Endometrial microvascular endothelial cells (primary cell): Measurements from ENCODE around the gene COL15A1. TPM values are rescaled to one million over a fixed set of nuclear protein-coding genes. Genes with fewer than 3 reads are reported as not detected.

Experiments
- in situ Hi-C: cut with HindIII; loops from 2 replicates; pipeline ENCODE4 v1.10.0; 2017; ENCODE audit warnings: low sequenced_read_pairs, low pct_unique_long_range_greater_than_20kb; ENCODE audit errors: inconsistent ontology term
- total RNA-seq: library from RNA; depleted of rRNA; stranded (reverse); fragments of >200 nt; gene quantifications from one replicate; pipeline ENCODE4 v1.2.3, GENCODE V29; 2015; ENCODE audit errors: inconsistent ontology term

COL15A1 gene
- total RNA-seq, 1 donor from 2014 or later, result 0.28 TPM

DNA sequence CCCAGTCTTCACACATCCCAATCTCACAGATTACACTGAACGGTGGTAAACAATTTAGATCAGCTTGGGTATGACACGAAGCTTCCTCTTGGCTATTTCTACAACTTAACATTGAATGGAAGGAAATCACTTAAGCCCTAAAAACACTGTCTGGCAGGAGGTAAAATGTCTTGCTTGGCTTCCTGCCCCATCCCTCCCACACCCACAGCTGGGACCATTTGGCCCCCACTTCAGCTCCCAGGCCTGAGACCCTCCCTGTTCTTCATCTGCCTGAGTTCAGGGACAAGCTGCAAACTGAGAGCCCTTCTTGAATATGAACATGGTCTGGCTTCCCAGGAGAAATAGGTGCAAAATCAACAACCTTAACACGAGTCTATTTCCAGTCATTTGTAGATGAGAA lies 3.4 kb upstream of the COL15A1 start:
- in situ Hi-C loops, result no loop called here

DNA sequence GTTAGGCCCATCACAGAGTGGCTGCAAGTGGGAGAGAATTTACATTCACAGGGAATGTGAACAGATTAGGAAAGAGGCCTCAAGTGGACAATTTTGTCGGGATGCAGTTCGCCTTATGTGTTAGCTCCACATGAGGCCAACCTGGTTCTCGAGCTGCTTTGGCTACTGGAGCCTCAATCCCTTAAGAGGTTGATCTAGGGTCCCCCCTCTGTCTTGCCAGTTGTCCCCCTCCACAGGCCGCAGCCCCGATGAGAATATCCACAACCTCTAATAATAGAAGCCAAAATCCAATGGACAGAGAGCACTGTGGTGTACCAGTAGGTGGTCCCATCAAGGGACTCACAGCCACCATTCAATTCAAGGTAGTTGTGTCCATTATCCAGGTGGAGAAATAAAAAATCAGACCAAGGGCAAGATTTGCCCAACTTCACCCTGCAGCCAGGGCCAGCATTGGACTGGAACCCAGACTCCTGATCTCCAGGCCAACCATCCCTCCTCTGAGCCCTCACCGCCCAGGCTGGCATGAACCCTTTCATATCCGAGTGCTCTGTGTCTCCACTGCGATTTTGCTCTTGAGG lies 1.7 kb upstream of the COL15A1 start:
- in situ Hi-C loops, result no loop called here

DNA sequence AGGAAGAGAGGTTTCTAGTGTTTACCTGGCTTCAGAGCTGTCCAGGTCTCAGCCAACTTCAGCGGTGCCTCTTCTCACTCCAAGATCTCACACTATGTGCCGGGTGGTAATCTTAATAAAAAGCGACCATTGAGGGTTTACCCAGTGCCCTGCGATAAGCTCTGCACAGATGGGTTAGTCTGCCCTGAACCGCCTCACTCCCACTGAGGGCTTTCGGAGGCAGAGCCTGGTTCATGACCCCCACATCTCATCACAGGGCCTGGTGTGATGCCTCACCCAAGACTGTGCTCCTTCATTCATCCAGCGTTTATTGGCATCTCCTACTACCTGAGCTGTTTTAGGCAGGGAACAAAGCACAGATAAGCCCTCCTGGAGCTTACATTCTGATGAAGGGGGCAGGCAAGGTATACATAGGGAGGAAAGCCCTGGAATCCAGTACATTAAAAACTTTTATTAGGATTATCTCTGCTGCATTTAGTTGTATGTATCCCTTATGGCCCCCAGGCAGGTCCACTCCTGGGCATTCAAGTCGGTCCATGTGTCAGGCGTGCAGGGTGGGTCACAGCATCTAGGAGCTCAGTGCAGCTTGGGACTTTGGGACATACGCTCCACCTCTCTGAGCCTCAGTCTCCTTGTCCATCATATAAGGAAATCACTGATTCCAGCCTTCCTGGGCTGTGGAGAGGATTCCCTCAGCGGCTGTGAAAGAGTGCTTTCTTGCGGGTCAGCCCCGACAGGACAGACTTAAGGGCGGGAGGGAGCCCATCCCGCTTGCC lies 613 bp upstream of the COL15A1 start:
- in situ Hi-C loops, result no loop called here

DNA sequence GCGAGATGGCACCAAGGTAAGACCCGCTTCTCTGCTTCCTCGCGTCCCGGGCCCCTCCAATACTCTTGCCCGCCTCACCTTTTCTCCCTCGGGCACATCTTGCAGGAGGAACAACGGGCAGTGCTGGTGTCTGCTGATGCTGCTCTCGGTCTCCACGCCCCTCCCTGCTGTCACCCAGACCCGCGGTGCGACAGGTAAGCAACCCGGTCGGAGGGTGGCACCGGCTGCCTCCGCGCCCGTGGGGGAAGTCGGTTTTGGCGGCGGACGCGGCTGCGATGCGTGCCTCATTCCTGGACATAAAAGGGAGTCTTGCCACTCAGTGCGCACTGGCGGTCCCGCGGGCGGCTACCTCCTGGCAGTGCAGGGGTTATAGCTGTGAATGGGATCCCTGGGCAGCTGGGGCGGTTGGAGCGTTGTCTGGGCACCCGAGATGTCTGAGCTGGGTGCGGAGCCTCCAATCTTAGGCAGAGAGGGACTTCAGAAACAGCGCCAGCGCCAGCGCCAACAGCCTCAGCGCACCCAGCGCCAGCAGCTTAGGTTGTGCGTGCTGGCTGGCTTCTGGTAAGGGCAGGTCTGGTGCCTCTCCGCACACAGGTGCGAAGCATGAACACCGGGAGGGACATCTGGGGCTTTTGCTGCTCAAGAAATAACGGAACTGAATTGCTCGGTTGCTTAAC lies 488 bp downstream of the COL15A1 start:
- in situ Hi-C loops, result no loop called here

DNA sequence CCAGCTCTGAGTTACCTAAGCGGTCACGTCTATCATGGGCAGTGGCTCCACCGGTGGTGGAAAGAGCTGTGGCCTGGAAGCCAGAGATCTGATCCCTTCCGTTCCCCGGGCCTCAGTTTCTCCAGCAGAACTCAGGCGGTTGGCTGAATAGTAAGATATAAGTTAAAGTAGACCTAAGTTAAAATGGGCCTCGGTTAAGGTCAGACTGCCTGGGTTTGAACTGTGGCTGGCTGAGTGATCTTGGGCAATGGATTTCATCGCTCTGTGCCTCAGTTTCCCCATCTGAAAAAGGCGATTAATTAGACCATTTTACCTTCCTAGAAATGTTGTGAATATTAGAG lies 997 bp downstream of the COL15A1 start:
- in situ Hi-C loops, result no loop called here

DNA sequence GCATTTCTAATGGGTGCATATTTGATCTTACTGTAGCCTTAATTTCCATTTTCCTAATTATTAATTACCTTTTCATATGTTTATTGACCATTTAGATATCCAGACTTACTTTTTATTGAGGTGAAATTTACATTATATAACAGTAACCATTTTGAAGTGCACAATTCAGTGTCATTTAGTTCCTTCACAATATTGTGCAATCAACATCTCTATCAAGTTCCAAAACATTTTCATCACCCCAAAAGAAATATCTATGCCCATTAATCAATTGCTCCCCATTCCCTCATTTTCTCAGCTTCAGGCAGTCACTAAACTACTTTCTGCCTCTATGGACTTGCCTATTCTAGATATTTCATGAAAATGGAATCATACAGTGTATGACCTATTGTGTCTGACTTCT lies 5.9 kb downstream of the COL15A1 start:
- in situ Hi-C loops, result no loop called here

DNA sequence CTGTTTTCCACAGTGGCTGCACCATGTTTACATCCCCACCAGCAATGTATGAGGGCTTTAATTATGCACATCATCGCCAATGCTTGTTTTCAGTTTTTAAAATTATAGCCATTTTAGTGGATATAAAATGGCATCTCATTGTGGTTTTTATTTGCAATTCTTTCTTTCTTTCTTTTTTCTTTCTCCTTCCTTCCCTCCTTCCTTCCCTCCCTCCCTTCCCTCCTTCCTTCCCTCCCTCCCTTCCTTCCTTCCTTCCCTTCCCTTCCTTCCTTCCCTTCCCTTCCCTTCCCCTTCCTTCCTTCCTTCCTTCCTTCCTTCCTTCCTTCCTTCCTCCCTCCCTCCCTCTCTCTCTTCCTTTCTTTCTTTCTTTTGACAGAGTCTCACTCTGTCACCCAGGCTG lies 6.6 kb downstream of the COL15A1 start:
- in situ Hi-C loops, result no loop called here

DNA sequence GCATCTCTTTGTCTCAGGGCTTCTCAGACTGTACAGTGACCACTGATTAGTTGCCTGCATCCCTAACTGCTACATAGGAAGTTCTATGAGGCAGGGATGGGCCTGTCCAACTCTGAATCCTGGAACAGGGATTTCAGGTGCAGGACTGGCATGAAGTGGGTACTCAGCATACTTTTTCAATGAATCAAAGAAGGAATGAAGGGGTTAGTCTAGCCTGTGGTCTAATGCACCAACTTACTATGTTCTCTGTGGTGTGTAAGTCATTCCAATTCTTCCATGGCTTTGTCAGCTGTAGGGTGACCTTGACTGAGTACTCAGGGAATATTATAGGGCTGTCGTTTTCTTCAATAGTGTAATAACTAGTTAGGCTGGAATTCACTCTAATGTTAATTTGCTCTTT lies 8.3 kb downstream of the COL15A1 start:
- in situ Hi-C loops, result no loop called here

DNA sequence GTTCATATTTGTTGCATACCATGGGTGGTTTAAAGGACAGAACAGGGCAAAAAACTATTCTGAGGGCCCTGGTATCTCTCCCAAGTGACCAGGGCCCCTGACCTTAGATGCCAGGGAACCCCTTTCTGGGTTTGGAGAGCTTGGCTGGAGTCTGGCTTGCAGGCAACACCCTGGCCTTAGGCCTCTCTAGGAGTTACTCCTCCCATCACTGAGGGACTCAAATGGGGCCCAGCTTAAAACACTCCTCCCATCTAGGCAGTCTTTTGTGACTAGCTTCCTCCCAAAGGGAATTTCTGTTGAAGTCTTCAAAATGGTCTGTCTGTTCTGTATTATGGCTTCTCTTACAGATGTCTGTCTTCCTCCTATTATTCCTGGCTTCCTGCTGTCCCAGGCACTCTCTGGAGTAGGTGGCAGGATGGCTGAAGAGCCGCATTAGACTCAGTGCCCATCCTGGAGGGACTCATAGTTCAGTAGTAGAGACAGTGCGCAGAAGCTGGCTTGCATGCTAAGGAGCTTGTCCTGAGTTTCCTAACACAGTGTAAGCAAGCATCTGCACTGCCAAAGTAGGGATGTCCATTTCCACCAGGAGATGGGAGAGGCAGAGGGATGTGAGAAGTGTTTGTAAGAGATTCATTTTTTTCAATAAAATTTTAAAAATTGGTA lies 10.0 kb downstream of the COL15A1 start:
- in situ Hi-C loops, result no loop called here

DNA sequence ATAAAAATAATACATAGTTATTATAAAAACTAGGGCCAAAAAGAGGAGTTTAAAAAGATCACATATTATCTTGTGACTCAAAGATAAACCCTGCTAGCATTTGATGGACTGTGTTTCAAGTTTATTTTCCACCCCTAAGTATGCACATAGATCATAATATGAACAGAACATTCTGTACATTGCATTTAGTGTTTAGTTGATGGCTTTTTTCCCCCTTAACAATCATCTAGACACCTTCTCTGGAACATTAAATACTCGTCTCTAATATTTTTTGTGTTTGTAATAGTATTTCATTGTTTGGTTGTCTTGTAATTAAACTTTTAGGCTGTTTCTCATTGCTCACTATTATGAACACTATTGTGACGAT lies 10.5 kb downstream of the COL15A1 start:
- in situ Hi-C loops, result no loop called here

DNA sequence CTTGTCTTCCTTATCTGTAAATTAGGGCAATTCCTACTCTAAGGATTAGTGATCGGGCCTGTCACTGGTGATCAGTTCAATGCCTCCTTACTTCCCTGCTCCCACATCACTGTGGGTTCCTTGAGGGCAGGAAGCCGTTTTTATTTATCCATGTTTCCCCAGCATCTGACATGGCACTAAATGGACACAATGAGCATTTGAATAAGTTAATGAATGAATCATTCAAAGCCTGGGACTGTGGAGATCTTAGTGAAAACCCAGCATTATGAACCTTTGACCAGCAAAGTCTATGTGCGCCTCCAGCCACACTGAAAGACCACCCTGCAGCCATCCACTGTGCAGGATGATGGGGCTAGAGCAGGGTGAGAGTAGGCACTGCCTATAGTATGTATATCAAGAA lies 11.6 kb downstream of the COL15A1 start:
- in situ Hi-C loops, result no loop called here

DNA sequence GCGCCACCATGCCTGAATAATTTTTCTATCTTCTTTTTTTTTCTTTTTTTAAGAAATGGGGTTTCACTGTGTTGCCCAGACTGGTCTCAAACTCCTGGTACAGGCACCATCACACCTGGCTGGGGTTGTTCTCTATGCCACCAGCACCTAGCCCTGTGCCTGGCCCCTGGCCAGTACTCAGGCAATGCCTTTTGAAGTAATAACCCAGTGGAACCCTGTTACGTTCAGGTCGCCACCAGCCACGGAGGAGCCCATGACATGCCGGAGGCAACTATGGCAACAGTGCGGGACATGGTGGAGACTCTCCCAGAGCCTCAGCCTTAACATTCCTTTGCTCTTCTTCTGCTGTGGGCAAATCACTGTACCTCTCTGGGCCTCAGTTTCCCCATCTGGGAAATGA lies 14.1 kb downstream of the COL15A1 start:
- in situ Hi-C loops, result no loop called here

DNA sequence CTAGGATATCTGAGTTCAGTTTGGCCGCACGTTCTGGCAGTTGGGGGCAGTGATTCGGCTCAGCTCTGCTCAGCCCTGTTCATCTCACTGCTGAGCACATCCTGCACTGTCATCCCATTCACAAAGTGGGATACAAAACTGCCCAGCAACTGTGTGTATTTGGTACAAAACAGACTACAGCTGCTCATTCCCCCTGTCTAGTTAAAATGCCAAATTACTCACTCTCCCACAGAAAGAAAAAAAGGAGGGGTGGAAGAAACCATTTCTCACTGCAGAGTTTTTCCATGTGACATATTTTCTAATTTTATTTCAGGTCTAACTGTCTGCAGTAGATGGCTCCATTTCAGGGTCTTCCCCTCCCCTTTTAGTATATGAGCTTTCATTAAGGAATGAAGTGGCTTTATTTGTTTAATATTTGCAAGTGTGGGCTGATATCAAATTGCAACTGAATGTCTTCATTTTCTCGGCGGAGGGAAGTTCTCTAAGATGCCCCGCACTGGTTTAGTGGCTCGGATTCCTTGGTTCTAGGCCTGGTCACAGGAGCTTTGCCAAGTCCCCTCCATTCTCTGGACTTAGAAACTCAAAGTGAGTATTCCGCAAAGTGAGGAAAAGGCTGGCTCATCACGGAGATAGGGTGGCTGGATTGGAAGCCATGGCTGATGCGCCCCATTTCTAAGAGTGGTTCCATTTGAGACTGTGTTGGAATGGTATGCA lies 14.7 kb downstream of the COL15A1 start:
- in situ Hi-C loops, result no loop called here

DNA sequence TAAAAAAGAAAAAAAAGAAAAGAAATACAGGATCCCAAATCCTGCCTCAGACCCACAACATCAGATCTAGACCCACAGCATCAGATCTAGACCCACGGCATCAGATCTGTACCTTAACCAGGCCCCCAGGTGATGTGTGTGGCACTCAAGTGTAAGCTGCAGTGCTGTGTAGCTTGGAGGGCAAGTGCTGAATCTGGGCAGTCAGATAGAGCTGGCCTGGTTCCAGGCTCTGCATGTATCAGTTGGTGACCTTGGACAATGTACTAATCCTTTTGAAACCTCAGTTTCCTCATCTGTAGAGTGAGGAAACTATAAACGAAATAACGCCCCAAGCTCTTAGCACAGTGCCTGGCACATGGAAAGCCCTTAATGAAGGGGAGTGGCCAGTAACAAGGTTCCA lies 16.7 kb downstream of the COL15A1 start:
- in situ Hi-C loops, result no loop called here

DNA sequence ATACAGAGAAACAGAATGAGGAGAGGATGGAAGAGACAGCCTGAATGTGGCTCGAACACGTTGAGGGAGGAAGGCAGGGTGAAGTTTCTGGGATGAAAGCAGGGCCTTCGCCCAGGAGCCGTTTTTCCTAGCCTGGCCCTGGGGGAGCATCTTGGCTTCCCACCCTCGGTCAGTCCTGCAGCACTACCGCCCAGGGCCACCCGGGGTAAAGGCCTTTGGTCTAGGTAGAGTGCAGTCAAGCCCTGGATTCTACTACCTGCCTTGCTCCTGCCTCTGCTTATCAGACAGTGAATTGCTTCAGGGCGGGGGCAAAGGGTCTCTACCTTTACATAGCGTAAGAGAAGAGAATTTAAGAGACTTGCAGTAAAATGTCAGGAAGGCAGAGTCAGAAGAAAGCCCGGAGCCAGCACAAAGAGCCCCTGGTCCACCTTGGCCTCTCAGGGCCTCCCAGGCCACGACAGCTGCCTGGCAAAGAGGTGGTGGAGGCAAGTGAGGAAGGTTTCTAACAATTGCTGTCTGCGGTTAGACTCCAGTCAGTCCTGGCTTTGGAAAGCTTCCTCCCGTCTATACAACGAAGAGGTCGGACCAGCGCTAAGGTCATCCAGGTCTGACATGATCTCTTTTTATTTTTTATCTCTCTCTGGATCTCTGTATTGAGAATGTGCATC lies 17.9 kb downstream of the COL15A1 start:
- in situ Hi-C loops, result no loop called here

DNA sequence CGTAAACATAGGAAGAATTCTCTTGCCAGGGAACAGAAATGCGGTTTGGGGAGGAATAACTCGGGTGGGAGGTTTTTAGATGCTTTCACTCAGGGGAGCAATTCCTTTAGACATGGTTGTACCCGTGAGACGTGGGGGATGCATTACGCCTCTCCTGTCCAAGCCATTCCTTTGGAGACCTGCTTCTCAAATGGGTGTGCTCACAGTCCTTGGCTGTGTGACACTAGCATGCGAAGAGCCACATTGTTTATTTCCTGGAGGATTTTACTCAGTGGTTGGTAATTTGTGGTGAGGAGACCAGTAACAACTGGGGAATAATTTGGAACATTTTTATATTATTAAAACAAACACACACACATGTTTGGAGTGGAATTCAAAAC lies 18.5 kb downstream of the COL15A1 start:
- in situ Hi-C loops, result no loop called here

DNA sequence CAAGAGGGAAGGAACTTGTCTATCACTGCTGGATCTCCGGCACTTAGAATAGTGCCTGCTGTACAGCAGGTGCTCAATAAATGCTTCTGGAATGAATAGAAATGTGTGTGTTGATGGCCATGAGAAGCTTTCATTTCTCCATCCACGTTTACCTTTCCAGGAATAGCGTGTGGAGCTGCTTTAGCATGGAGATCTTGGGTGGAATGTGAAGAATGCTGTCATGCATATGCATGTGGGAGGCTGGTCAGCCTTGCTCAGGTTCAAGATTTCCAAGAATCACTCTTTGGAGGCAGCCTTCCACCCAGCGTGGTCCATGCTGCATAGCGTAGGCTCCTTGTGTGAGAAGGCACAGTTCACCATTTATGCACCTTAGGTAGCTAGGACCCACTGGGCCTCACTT lies 19.2 kb downstream of the COL15A1 start:
- in situ Hi-C loops, result no loop called here

DNA sequence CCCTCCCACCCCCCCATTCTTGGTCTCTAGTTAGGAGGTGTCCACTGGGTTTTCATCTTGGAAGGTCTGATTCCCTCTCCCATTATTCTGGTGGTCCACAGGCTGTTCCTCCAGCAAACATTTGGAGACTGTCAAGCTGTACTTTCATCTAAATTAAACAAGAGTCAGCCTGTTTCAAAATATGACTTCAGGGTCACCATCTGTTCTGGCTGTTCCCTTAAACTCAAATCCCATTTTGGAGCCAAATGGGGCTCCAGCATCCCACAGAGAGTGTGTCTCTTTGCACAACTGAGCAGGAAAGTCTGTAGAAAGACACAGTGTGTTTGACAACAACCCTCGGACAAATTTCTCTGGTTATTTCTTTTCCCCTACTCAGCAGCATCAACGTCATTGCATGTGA lies 20.5 kb downstream of the COL15A1 start:
- in situ Hi-C loops, result no loop called here

DNA sequence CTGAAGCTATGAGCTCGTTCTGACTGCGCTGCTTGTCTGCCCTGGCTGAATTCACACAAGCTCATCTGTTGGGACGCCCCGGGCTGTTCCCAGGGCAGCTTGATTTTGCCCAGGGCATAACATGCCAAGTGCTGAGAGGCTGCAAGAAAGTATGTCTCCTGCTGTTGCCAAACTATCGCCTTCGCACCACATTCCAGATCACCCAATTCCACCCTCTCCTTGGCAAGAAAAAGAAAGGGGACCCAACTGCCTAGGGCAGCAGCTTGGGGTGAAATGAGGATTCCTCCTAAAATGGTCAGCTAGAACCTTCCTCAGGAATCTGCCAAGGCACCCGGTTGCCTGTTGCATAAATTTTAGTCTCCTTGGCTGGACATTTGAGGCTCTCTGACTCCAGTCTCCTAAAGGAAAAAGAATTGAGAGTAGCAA lies 21.2 kb downstream of the COL15A1 start:
- in situ Hi-C loops, result no loop called here
